HuH-7 (cell line): ENCODE measurements around the gene FHIP1B.

Experiments
- DNase-seq: peaks from one replicate; pipeline ENCODE4 v3.0.0; 2011; ENCODE audit warnings: low spot score

The FHIP1B gene

DNA sequence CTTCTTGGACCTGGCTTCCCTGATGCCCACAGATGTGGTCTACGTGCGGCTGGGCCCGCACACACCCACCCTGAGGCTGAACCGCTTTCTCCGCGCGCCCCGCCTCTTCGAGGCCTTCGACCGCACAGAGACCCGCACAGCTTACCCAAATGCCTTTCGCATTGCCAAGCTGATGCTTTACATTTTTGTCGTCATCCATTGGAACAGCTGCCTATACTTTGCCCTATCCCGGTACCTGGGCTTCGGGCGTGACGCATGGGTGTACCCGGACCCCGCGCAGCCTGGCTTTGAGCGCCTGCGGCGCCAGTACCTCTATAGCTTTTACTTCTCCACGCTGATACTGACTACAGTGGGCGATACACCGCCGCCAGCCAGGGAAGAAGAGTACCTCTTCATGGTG lies 5.7 kb upstream of the FHIP1B start:
- DNase-seq: no peak

DNA sequence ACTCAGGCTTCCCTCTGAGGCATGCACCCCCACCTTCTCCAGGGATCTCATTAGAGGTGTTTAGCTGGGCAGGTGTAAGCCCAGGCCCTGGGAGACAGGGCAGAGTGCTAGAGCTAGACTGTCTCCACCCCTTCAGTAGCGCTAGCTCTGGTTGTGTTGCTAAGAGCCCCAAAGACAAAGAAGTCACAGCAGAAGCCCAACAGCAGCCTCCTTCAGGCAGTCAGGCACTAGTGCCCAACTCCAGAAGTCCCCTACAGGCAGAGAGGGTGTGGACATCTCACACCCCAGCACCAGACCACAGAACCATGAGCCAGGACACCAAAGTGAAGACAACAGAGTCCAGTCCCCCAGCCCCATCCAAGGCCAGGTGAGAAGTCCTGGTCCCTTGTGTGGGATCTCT lies 4.5 kb upstream of the FHIP1B start, which contains the start of gene CNGA4:
Gene CNGA4, plus strand, starts transcription at position 188 of the 400 bp plus-strand sequence. Its CDS starts 118 bp downstream, at position 306.
- no peak for DNase-seq

GRCh38 chr11:6237761-6238302 lies 3.4 kb upstream of the FHIP1B start:
- DNase-seq: no peak

- DNase-seq: no peak
These were observed 2.8 kb upstream of the FHIP1B start for GRCh38 chr11:6237266-6237665.

DNA sequence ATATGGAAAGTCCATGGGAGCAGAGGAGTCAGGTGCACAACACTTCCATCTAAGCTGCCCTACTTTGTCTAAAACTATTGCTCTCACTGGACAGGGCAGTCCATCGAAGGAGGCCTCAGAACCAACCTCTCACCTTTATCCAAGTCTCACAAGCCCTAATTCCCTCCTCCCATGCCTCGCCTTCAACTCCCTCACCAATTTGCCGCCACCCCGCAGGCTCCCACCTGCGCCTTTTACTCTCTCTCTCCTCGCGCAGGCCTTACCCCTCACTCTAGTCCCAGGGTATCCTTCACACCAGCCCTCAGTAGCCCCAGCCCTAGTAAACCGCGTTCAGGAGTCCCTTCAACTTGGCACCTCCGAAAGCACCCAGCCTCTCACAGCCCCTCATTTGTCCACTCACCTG lies 451 bp downstream of the FHIP1B start:
- no peak for DNase-seq

DNA sequence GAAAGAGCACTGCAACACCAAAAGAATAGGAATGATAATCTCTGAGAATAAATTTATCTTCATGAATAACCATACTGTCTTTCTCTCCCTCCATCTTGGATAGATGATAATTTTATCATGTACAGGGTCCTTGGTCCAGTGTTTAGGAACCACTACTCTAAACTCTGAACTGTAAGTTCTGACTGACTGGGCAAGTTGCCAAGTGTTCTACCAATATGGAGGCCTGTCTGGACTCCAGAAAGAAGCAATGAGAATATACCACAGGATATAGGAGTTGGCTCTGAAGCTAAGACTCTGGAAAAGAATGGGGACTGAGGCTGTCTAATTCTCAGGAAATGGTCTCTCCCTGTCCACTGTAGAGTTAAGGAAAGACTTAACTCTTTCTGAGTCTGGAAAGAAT lies 1.5 kb downstream of the FHIP1B start:
- no peak for DNase-seq

DNA sequence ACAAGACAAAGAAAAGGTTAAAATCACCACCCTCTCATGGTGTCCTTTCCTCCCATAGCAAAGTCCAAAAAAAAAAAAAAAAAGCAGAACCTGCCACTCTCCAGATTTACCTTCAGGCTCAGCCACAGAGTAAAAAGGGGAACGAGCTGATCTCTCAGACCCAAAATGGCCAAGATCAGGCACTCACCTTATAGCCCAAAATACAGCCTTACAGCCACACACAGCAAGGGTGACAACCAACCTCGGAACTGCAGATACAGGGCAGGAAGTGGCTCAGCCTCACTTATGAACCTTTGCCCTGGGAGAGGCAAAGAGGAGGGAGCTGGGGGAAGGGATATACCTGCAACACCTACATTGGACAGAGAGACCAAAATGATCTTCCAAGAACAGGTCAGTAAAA lies 4.5 kb downstream of the FHIP1B start:
- DNase-seq: peak; percentile 61

- no peak for DNase-seq
These were observed 5.9 kb downstream of the FHIP1B start for GRCh38 chr11:6228520-6228919.

DNA sequence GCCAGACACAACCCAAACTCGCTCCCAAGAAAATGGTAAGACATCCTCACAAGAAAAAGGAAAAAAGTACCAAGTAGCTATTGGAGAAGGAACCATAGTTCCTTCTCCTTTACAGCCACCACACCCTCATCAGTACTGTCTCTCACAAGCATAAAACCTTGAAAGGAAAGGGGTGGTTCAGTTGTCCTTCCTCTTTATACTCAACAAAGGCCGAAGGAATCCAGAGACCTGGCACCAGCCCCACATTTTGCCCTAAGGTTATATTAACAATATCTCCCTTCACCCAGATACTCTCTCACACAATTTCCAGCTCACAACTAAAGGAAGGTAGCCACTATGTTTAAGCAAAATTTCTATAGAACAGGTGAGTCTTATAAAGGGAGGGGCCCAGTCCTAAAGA lies 8.5 kb downstream of the FHIP1B start:
- no peak for DNase-seq

- DNase-seq: no peak
These were observed 9.4 kb downstream of the FHIP1B start for GRCh38 chr11:6225024-6225423.

GRCh38 chr11:6224421-6224820 lies 10.0 kb downstream of the FHIP1B start:
- DNase-seq: no peak

DNA sequence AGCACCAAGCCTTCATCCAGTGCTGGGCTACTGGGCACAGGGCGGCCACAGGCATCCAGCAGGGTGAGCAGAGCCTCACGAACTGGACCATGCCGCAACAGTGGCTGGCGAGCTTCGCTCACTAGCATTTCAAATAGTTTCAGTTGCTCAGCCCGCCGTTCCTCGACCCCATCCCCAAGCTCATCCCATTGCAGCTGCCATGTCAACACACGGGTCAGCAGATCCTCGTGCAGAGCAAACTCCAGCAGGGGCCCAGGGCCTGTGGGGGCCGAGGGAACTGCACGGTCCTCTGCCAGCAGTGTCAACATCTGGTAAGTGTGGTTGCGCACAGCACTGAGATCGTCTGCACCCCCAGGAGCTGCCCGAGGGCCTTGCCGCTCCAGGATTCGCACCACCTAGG lies 10.6 kb downstream of the FHIP1B start:
- DNase-seq: no peak

DNA sequence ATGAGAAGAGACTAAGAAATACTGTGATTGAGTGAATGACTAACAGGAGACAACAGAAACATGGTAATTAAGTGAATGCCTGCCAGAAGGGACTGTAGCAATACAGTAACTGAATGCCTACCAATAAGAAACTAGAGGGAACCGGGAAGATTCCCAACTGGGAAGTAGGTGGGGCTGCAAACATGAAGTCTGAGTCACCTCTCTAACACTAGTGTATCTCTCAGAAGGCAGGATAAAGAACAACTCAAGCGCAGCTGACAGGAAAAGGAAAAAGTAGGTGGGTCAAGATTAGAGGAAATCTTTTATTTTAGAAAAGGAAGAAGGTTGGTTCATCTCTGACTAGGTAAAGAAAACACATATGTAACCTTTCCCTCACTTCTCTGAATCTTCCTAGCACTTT lies 15.1 kb downstream of the FHIP1B start:
- no peak for DNase-seq

DNA sequence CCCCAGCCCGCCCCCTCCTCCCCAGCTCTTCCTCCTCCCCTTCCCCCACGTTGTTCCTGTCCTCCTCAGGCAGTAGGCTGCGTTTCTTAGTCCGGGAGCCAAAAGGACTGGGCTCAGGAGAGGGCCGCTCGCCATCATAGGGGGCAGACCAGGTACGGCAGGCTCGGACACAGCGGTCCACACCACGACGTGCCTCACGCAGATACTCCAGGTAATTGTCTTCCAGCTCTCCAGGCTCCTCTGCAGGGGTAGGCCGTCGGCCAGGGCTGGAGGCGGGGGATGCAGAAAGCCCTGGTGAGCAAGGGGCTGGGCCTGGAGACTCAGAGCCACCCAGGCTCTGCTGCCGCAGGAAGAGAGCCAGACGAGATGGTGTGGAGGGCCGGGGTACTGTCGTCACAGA lies 16.7 kb downstream of the FHIP1B start:
- no peak for DNase-seq

- DNase-seq: no peak
These were observed 17.9 kb downstream of the FHIP1B start for GRCh38 chr11:6216501-6216900.

DNA sequence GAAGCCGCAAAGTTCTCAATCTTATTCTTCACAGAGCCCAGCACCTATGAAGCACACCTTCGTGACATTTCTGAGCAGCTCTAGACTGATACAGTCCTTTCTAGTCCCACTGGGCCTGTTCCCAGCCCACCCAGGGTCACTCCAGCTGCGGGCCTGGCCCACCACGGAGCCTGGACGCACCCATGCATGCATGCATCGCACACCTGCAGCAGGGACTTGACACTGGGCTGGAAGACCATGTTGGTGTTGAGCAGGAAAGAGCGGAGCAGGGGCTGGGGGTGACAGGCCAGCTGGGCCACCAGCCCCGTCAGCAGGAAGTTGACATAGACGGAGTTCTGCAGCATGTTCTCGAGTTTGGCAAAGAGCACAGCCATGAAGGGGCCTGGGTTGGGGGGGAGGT lies 19.9 kb downstream of the FHIP1B start:
- no peak for DNase-seq

GRCh38 chr11:6210274-6210955 lies 24.0 kb downstream of the FHIP1B start:
- no peak for DNase-seq

- DNase-seq: no peak
These were observed 24.6 kb downstream of the FHIP1B start for GRCh38 chr11:6209801-6210200.

GRCh38 chr11:6206456-6207180 lies 27.8 kb downstream of the FHIP1B start:
- DNase-seq: no peak

DNA sequence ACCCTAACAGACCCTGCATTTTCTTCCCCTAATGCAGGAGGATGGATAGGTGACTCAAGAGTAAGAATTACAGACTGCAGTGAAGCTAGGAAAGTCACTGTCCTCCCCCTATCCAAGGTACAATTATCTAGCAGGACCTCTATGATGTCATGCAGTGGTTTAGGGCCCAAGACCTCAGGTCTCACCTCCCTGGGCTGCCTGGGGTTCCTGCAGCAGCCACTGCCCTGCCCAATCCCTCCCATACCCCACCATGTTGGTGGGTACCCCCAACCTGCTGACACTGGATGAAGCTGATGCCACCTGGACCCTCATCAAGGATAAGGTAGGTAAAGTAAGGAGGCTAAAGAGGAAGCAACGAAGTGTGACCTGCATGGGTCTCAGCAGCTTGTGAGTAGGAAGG lies 29.1 kb downstream of the FHIP1B start, which contains the start of gene C11orf42:
Gene C11orf42, plus strand, starts transcription at position 192 of the 400 bp plus-strand sequence. Its CDS starts 59 bp downstream, at position 251.
- no peak for DNase-seq

GRCh38 chr11:6204706-6205105 lies 29.7 kb downstream of the FHIP1B start:
- no peak for DNase-seq

DNA sequence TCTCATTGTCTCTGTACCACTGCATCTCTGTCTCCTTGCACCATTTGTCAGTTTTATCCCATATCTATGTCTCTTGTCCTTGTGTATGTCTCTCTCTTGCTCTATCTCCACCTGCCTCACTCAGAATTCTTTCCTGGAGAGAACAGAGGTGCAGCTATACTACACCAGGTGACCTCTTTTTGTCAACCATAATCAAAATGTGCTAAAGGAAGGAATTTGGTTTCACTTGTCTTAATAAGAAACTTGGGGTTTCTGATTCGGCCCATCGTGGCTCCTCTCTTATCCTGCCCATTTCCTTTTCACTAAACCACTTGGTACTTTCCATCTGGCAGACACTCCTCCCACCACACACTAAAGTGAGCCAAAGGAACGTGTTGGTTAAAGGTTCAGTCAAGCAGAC lies 31.1 kb downstream of the FHIP1B start:
- no peak for DNase-seq

DNA sequence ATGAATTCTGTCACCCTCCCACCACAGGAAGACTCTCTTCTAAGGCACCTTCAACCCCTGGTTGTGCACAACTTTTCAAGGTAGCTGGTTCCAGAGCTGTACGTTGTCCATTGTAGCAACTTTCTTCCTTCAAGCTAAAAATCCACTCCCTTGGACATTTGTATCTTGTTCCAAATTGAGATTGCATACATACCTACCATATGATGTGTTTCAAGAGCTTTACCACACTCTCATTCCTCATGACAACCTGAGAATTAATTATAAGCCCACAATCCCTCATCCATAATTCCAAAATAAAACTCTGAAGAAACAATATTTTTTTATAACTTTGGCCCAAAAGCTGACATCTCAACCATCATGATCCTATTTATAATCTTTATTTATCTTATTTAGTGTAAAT lies 32.4 kb downstream of the FHIP1B start:
- no peak for DNase-seq
